NCI-H82 treated with DMSO at 0.1 percent for 48 hours (cell line): ENCODE measurements around the gene POGZ.
"Not testable (repeated sequence)": the region's sequence is repeated elsewhere in the genome, so short reads cannot be mapped to it uniquely, and the experiment has no call there.

Source experiments
- DNase-seq: peaks from one replicate; lab custom pipeline; 2025; ENCODE audit not compliant: unreplicated experiment; lab: John Stamatoyannopoulos, UW

The POGZ gene

DNA sequence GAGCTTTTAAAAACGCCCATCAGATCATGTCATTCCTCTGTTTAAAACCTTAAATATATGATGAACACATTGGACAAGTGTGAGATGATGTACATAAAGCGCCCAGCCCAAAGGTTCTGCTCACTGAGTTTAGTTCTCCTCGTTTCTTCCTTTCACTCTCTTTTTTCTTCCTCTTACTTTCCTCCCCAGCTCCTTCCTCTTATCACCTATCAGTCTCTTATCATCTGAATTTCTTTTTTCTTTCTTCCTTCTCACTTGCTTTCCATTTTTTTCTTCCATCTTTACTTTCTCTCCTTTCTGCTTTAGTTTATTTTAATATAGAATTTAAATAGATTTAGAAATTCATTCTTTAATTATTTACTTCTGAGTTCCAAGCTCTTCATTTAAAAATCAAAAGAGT is 17.8 kb upstream of the POGZ start:
- no peak for DNase-seq

DNA sequence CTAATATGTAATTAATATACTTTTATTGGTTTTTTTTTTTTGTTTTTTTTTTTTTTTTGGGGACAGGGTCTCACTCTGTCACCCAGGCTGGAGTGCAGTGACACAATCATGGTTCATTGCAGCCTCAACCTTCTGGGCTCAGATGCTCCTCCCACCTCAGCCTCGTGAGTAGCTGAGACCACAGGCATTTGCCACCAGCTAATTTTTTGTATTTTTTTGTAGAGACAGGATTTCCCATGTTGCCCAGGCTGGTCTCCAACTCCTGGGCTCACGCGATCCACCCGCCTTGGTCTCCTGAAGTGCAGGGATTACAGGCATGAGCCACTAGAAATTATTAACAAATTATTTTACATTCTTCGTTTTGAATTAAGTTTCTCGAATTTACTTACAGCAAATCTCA is 16.8 kb upstream of the POGZ start:
- no peak for DNase-seq

DNA sequence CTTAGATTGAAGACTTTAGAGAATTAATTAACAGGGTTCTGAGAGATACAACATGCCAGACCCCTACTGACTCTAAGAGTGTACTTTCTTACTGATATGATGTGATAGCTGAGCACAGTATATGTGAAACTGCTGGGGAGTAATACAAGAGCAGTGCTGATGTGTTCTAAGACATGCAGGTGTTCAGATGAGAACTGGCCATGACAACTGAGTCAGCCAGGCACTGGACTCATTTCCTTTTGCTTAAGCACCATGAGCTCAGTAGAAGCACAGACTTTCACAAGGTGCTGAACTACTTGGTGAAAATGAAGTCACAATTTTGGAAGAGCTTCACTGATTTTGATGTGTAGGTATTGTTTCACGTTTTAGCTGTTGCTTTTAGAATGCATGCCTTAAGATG is 15.9 kb upstream of the POGZ start:
- no peak for DNase-seq

DNA sequence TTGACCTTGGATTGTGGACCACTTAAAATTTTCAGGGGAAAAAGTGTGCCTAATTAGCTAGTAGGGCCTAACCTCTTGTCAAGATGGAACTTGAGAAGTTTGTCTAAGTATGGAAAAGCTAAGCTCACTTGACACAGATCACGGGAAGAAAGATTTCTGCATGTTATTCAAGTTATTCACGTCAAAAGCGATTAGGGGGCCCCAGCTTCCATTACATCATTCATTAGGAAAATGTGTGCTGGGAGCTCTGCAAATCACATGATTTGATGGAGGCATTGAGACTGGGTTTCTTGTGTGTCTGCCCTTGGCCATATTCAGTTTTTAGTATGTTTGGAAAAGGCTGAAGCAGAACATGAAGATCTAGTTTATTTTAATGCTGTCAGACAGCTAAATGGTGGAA is 15.5 kb upstream of the POGZ start:
- no peak for DNase-seq

DNA sequence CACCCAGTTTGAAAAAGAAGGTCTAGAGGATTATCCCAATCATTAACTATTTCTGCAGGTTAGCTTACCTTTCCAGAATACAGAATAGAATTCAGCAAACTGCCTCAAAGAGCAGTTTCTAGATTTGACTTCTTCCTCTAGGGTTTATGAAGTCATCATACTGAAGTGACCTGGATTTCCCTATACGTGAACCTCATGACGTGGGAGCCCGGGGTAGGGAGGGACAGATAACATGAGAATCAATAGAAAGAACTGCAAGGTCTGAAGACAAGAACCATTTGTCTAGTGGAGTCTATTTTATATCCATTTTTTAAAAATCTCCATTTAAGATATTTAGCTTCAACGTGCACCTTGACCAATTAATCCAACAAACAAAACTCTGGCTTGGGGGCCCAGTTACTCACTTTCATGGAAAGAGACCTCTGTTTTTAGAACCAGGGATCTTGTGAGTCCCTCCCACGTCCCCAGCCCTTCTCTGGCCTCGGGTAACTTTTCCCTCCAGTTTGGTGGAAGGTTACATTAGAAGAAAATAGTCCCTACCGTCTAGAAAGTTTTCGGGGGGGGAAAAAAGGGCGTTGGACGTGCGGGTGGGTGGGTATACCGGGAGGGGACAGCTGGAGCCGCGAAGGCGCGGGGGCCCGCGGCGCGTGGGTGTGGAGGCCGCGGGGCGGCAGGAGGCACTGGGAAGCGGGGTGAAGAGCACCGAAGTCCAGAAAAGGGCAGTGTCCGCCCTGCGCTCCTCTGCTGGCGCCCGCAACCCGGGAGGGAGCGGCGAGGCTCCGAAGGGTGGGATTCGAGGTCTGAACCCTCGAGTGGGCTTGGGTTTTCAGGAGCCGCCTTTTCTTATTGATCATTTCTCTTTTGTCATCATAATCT is 13.8 kb upstream of the POGZ start:
- DNase-seq = no peak

DNA sequence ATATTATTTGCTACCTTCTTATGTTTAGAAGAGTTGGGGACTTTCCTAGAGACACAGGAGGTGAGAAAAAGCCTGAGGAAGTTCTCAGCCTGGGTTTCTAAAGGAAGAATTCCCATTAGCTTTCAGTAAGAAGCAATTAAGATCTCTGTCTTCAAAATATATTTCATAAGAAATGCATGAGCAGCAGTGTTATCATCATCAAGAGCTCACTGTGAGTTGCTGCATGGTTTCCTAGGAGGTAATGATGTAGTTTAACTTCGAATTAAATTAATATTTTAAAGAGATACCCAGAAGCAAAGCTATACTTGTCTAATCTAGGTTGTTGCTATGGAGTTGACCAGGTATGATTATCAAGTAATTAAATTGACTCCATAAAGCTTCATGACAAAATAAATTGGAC is 5.7 kb upstream of the POGZ start:
- DNase-seq = no peak

DNA sequence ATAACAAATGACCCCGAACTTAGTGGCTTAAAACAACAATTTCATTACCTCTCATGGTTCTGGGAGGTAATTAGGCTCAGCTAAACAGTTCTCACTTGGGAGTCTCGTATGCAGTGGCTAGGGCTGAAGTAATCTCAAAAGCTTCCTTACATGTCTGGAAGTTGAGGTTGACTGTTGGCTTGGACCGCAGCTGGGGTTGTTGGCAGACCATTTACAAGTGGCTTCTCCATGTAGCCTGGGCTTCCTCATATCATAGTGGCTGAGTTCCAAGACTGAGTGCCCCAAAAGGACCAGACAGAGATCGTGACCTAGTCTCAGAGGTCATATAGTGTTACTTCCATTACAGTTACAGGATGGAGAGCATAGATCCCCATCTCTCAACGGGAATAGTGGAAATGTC is 2.4 kb upstream of the POGZ start:
- DNase-seq = no peak

DNA sequence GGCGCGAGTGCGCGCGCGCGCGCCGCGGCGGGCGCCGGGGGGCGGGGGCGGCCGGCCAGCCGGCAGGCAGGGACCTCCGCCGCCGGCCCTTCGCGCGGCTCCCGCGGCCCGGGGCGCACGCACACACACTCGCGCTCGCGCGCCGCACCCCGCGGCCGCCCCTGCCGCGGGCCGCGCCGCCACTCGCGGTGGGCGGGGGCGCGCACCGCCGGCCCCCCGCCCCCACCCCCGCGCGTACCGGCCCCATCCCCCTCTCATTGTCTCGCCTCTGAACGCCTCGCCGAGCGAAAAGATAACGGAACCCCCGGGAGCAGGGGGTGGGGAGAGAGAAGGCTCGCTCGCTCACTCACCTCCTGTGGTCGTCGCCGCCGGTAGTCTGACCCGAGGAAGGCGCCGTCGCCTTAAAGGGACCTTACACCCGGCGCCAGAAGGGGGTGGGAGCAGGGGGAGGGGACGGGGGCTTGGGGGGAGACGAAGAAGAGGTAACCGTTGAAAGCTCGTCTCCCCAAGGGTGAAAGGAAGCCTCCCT is 428 bp downstream of the POGZ start:
- peak; percentile 63 for DNase-seq

DNA sequence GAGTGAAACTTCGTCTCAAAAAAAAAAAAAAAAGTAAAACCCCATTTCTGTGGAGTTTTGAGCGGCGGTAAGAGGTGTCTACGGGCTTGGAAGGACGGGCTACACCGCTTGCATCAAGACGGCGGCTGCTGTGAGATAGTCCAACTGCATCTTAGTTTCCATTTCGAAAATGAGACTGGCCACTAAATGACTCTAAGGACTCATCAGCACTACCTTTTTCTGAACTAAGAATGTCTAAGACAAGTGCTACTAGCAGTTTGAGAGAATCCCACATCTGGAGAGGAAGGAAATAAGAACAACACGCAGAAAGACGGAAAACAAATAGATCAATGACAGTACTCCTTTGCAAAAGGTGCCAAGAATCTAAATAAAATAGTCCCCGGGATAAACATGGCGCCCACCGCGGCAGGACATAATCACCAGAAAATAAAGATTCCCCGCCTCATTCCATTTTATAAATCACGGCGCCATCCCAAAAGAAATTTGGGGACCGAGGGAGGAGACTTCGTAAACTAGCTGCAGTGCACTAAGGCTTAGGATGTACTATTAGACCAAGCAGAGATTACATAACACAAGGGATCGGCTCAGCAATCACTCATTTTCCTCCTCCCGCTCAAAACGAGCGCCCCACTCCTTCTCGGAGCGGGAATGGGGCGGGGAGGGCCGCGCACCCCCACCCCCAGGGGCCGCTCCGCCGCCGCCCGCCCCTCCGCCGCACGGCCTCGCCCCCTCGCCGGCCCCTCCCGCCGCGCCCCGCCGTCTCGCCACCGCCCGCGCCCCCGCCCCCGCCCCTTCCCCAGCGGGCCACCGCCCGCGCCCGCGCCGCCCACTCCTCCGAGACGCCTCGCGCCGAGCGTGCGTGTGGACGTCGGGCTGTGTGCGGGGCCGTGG is 1.1 kb downstream of the POGZ start:
- peak; percentile 66 for DNase-seq

DNA sequence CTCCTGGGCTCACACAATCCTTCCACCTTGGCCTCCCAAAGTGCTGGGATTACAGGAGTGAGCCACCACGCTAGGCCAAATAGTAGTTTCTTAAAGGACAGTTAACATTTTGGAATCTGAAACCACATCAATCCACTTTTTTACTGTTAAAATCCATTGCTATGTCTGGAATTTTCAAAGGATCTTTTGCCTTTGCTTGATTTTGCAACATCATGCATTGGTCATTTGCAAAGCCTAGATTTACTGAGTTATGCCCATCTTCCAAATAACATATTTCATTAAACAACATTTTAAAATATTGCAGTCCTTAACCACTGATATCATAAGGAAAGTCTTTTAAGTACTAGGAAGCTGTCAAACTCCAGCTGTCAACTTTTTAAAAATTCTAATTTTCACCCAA is 3.3 kb downstream of the POGZ start:
- DNase-seq = no peak

DNA sequence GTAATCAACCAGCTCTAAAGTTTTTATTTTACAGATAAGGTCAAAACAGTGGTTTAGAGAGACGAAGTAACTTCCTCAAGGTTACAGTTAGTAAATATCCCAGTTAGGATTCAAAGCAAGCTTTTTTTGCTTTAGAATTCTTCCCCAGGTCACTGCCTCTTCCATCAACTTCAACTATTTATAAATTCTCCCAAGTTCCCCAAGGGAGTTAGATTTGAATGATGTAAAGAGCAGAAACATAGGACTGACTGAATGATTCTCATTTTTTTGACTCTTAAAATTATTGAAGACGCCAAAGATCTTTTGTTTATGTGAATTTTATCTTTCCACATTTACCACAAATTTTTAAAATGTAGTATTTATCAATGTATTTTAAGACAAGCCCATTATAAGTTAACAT is 4.1 kb downstream of the POGZ start:
- DNase-seq = no peak

DNA sequence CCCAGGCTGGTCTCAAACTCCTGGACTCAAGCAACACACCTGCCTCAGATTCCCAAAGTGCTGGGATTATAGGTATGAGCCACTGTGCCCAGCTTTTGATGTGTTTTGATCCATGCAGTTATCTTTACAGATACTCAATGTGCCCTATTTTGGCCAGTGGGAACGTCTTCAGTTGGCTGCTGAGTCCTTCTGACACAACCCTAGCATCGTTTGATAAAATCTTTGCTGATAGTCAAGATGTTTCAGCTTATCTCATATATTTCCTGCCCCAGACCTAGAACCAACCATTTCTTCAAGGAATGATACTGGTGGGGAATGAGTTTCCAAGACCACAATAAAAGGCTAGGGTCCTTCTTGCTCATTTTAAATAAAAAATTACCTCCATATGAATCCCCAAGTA is 11.6 kb downstream of the POGZ start:
- no peak for DNase-seq

DNA sequence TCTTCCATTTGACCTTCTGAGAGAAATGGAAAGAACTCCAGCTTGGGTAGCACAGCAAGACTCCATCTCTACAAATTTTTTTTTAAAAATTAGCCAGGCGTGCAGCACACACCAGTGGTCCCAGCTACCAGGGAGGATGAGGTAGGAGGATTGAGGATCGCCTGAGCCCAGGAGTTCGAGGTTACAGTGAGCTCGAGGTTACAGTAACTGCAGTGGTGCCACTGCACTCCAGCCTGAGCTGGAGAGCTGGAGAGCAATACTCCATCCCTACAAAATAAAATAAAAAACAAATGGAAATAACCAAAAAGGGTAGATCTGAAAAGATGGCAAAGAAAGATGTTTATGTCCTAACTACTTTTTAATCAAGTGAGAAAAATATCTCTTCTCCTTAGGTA is 14.5 kb downstream of the POGZ start:
- no peak for DNase-seq

DNA sequence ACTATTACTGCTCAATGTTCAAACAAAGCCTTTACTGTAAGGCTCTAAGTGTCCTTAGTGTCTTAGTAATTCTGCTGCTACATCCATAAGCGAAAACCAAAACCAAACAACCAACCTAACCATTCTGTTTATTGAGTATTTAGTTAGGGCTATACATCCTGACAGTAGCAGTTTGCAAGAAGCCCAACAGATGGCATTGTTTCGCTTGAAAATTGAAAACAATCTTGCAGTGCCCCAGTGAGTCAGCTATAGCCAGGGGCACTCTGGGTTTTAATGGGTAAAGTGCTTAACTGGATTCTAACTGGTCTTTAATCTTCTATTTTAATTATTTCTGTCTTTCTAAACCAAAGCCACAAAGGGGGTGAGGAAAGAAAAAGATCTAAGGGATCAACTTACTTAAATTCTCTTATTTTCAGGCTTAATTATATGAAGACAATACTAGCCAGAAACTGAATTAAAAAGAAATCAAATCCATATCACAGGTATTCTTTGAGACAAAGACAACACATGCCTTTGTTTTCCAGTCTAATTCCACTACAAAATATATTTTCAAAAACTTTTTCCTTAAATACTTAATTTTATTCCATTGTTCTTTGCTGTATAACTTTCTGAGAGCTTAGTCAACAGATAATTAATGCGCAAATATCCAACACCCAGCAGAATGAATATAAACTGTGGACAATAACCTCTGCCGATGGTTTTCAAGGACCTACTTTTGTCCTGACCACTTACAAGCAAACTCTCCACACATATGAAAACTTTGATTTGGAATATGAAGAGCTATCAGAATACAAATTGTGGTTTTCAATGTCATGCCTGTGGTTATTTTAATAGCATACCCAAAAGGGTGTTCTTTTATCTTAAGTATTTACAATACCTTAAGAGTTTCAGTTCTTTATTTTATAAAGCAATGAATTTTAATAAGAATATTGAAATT is 15.2 kb downstream of the POGZ start:
- peak; percentile 78 for DNase-seq

DNA sequence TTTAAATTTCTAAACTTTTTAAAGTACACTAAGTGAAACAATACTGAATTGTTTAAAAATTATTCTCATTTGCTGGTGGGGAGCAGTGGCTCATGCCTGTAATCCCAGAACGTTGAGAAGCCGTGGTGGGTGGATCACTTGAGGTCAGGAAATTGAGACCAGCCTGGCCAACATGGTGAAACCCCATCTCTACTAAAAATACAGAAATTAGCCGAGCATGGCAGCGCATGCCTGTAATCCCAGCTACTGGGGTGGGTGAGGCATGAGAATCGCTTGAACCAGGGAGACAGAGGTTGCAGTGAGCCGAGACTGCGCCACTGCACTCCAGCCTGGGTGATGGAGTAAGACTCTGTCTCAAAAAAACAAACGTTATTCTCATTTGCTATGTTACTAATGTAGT is 21.9 kb downstream of the POGZ start:
- not testable (repeated sequence) for DNase-seq

DNA sequence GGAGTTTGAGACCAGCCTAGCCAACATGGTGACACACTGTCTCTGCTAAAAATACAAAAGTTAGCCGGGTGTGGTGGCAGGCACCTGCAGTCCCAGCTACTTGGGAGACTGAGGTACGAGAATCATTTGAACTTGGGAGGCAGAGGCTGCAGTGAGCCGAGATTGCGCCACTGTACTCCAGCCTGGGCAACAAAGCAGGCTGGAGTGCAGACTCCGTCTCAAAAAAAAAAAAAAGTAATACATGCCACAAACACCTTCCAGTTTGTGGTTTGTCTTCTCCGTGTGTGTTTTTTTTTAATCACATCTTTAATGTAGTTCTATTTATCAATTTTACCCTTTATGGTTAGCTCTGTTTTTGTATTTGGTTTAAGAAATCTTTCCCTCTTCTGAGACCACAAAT is 22.3 kb downstream of the POGZ start:
- DNase-seq = no peak

DNA sequence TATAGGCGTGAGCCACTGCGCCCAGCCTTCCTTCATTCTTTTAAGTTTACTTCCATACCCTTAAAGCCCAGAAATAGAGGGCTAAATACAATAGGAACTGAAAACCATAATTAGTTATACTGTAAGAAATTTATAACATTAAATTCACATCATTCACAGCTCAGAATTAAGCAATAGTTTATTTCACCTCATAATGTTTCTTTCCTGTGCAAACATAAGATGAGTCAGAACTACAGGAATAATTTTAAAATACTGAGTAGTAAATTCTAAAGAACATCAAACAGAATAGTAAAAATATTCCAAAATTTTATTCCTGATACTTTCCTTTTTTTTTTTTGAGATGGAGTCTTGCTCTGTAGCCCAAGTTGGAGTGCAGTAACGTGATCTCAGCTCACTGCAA is 24.1 kb downstream of the POGZ start:
- DNase-seq = no peak

DNA sequence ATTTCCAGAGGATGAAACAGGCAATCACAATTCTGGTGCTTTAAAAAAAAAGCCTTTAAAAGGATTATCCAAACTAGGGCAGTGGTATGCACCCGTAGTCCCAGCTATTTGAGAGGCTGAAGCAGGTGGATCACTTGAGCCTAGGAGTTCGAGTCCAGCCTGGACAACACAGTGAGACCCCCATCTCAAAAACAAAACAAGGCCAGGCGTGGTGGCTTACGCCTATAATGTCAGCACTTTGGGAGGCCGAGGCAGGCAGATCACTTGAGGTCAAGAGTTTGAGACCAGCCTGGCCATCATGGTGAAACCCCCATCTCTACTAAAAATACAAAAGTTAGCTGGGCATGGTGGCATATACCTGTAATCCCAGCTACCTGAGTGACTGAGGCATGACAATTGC is 25.5 kb downstream of the POGZ start:
- not testable (repeated sequence) for DNase-seq

DNA sequence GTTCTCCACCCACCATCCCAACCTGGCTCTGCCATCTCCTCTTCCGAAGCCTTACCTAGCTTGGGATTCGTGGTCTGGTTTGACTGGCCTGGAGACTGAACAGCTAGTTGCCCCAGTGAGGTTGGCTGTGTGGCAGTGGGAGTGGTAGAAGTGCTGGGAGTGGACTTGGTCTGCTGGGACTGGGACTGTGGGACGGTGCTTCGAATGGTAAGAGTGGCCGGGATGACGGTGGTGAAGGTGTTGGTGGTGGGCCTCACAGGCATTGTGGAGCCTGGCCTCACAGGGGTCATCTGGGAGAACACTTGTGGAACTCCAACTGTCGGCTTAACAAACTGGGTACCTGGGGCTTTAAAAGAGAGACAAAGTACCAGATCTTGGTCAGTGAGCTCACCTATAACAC is 31.2 kb downstream of the POGZ start:
- DNase-seq = no peak

DNA sequence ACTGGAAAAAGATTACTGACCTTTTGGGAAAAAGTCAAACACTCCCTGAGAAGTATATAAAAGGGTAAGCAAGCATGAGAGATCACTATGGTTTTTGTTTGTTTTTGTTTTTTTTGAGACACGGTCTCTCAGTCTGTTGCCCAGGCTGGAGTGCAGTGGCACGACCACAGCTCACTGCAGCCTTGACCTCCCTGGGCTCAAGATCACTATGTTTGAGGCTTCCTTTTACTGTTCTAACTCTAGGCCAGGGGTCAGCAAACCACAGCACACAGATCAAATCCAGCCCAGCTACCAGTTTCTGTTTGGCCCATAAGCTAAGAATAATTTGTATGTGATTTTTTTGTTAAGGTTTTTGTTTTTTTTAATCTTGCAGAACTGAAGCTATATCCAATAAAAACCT is 34.2 kb downstream of the POGZ start:
- no peak for DNase-seq

DNA sequence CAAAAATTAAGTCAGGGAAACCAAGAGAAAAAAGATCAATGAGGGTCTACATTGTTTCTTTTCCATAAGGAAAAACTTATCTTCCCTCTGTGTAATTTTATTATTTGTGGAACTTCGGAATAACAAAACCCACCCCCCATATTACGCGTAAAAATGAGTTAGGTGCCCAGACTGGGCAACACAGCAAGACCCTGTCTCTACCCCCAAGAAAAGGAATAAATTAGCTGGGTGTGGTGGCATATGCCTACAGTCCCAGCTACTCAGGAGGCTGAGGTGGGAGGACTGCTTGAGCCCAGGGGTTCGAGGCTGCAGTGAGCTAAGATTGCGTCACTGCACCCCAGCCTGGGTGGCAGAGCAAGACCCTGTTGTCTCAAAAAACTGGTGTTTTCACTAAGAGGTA is 39.5 kb downstream of the POGZ start:
- no peak for DNase-seq
